ENCODE data around the gene DYNLT2.

DNA sequence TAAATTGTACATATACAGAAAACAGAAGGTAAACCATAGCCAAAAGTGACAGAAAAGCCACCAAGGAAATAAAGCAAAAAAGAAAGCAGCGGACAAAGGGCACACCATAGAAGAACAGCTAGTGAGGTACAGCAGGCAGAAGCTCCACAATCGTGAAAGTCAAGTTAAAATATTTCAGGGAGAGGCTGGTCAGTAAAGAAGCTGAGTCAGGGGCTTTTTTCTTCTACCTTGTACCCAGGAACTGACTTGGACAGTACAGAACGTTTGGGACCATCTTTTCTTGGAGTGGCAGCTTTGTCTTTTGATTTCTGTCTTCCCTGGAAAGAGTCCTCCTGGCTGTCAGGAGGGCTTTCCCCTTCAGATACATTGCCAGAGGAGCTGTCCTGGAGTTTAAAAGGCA lies 41.4 kb downstream of the DYNLT2 start:
- TF ChIP-seq, protein P1, sequence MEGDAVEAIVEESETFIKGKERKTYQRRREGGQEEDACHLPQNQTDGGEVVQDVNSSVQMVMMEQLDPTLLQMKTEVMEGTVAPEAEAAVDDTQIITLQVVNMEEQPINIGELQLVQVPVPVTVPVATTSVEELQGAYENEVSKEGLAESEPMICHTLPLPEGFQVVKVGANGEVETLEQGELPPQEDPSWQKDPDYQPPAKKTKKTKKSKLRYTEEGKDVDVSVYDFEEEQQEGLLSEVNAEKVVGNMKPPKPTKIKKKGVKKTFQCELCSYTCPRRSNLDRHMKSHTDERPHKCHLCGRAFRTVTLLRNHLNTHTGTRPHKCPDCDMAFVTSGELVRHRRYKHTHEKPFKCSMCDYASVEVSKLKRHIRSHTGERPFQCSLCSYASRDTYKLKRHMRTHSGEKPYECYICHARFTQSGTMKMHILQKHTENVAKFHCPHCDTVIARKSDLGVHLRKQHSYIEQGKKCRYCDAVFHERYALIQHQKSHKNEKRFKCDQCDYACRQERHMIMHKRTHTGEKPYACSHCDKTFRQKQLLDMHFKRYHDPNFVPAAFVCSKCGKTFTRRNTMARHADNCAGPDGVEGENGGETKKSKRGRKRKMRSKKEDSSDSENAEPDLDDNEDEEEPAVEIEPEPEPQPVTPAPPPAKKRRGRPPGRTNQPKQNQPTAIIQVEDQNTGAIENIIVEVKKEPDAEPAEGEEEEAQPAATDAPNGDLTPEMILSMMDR (IDR thresholded peaks at IDR 0.05; ENCODE audit: poor library complexity): no peak
- no peak for TF ChIP-seq EZH2phosphoT487 (IDR thresholded peaks at IDR 0.05; ENCODE audit: low read depth, severe bottlenecking, unreplicated experiment)

All from hepatocyte (in vitro differentiated cells).